ENCODE measurements around the gene CPNE9.

DNA sequence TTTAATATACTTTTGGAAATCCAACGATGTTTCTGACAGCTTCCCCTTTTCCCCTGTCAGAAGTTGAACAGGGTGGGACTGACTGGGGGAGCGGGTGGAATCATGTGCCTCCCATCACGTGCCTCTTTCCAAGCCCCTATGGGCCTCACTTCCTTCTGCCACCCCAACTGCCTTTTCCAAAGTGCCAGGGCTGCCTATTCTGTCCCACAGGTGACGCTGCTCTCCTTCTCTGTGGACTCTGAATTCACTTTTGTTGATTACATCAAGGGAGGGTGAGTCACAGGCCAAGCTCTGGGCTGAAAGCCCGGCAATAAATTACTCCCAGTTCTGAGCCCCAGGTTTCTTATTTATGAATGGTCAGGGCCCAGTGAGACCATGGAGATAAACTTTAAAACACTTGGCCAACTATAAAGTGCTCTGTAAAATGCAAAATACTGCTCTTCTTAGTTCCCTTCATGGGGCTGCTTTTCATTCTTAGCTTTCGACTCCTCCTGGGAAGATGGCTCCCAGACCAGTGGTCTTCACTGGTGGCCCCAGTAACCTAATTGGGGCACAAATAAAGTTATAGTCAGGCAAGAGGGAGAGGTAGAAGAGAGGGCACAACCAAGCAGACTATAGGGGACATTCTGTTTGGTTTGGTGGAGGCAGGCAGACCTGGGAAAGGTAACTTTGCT is 12.3 kb downstream of the CPNE9 start:
- TF ChIP-seq POLR2A (IDR thresholded peaks at IDR 0.05) (no peak), CTCF (IDR thresholded peaks at IDR 0.05 in 4 of 5, conservative IDR thresholded peaks at IDR 0.05 in 1 of 5) (peak; percentile 51 to 67 (median 58))
